ENCODE measurements around the gene STAT4. TPM values are rescaled to one million over a fixed set of nuclear protein-coding genes. Genes with fewer than 3 reads are reported as not detected.

Gene STAT4
- total RNA-seq, 2 experiments from 2014 or later, result 80.6 to 81.0 TPM

DNA sequence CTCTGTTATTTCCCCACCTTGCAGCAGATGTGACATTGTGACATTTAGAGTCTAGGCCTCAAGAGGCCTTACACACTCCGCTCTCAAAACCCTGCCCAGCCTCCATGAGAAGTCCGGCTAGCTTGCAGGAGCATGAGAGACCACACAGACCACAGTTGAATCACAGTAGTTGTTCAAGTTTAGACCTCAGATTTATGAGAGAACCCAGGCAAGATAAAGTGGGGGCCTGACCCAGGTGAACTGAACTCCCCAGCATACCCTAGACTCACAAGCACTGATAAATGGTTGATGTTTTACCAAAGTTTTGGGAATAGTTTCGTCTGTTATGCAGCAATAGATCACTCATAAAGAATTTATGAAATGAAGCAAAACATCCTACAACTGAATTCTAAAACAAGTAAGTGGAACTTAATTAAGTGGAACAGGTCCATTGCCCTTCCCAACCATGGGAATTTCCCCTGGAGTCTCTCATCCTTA is 132.1 kb downstream of the STAT4 start:
- Mint-ChIP-seq H3K4me1 (peaks cover 21% of the 10 kb centered on the region), H3K36me3 (peaks cover 18% of the 10 kb centered on the region), H3K4me3 (peak overlapping the region; percentile 65), H3K27me3 (no peaks in the 10 kb centered on the region), H3K9me3 (peaks cover 5% of the 10 kb centered on the region), H3K27ac (peak overlapping the region; percentile 88)
- no peak for DNase-seq

DNA sequence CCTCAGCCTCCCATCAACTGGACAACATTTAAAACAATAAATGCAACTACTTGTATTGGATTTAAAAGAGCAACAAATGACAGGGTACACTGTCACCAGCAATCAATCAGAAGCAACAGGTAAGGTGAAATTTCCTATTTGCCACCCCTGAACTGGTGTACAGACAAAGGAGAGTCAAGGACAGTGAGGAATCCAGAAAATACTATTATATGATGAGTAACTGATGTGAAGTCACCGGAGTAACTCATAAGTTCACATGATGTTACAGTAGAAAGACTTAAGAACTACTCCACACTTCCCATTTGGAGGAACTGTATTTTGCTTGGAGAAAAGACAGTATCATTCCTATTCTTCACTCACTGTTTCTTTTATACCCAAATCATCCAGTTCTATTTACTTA is 132.7 kb downstream of the STAT4 start:
- Mint-ChIP-seq H3K36me3 (peaks cover 18% of the 10 kb centered on the region), H3K9me3 (peaks cover 5% of the 10 kb centered on the region), H3K4me3 (no peak overlapping the region), H3K4me1 (peaks cover 21% of the 10 kb centered on the region), H3K27ac (peak overlapping the region; percentile 88), H3K27me3 (no peaks in the 10 kb centered on the region)
- no peak for DNase-seq

DNA sequence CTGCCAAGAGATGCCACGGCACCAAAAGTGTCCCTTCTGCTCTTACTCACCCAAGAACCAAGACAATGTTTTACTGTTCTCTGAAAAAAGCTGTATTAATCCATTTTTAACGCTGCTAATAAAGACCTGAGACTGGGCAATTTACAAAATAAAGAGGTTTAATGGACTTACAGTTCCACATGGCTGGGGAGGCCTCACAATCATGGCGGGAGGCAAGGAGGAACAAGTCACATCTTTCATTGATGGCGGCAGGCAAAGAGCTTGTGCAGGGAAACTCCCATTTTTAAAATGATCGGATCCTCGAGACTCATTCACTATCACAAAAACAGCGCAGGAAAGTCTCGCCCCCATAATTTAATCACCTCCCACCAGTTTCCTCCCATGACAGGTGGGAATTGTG is 135.0 kb downstream of the STAT4 start:
- no peak for DNase-seq
- Mint-ChIP-seq H3K27me3 (no peaks in the 10 kb centered on the region), H3K27ac (no peak overlapping the region), H3K4me1 (peaks cover 29% of the 10 kb centered on the region), H3K4me3 (peak overlapping the region; percentile 22), H3K36me3 (peaks cover 18% of the 10 kb centered on the region), H3K9me3 (peaks cover 5% of the 10 kb centered on the region)

DNA sequence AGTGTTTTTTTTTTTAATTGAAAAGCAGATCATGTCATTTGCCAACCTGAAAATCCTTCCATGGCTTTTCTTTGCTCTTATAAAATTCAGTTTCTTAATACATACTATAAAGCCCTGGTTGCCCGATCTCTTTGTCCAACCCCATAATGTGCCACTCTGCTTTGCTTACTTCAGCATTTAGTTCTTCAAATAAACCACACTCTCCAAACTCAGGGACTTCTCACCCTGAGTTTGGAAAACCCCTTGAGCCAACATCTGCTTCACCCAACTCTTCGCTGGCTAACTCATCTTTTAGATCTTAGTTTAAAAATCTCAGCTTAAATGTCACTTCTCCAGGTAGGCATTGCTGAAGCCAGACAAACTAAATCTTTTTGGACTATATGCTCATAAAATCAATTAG is 135.6 kb downstream of the STAT4 start:
- no peaks in the 10 kb centered on the region for H3K27me3 Mint-ChIP-seq
- H3K4me3 Mint-ChIP-seq, result no peak overlapping the region
- peaks cover 31% of the 10 kb centered on the region for H3K4me1 Mint-ChIP-seq
- peaks cover 20% of the 10 kb centered on the region for H3K36me3 Mint-ChIP-seq
- peaks cover 5% of the 10 kb centered on the region for H3K9me3 Mint-ChIP-seq
- no peak for DNase-seq
- no peak overlapping the region for H3K27ac Mint-ChIP-seq

DNA sequence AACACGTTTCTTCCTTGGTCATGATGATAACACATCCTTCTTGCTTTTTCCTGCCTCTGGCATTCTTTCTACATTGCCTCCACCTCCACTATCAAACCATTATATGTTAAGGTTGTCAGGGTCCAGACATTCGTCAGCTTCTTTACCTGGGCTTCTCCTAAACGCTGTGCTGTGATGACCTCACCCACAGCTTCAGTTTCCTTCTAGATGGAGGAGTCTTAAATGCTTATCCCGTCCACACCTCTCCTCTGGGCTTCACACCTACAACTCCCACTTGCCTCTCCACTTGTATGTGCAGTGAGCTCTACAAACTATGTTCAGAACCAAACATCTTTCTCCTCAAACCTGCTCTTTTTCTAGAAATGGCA is 136.2 kb downstream of the STAT4 start:
- no peak overlapping the region for H3K27ac Mint-ChIP-seq
- no peak overlapping the region for H3K4me3 Mint-ChIP-seq
- H3K4me1 Mint-ChIP-seq, result peaks cover 37% of the 10 kb centered on the region
- peaks cover 24% of the 10 kb centered on the region for H3K36me3 Mint-ChIP-seq
- no peak for DNase-seq
- H3K9me3 Mint-ChIP-seq, result peaks cover 5% of the 10 kb centered on the region
- H3K27me3 Mint-ChIP-seq, result no peaks in the 10 kb centered on the region

DNA sequence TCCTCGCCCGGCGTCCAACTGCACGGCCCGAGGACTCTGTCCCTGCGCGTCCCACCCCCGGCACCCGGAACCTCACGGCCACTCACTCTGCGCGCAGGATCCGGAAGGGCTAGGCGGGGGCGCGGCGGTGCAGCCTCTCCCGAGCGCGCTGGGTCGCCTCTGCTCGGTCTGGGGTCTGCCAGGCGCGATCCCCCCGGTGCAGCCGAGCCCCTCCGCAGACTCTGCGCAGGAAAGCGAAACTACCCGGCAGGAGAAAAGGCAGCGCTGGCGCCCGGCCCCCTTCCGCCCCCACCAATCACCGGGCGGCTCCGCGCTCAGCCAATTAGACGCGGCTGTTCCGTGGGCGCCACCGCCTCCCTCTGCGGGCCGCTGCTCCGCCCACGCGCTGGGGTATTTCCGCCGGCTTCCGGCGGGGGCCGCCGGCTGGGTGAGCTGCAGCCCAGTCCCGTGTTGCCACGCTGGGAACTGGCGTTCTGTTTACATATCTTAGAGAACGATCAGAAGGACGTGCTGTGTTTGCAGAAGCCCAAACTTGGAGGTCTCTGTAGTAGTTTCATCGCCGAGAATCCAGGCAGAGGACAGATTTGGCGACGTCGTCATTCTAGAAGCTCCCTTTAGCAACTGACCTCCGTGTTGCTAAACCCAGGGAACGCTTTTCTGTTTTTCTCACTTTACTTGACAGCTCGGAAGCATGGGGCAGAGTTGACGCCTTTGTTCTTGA is 136.7 kb downstream of the STAT4 start, which contains the start of gene STAT1:
Gene STAT1, minus strand, starts transcription at position 240 of the 721 bp plus-strand sequence. CDS start 4,168 bp downstream, outside the sequence.
- Mint-ChIP-seq H3K27me3 (no peaks in the 10 kb centered on the region), H3K36me3 (peaks cover 29% of the 10 kb centered on the region), H3K4me3 (no peak within 1 kb of the TSS), H3K4me1 (peaks cover 36% of the 10 kb centered on the region), H3K9me3 (peaks cover 5% of the 10 kb centered on the region), H3K27ac (no peak within 1 kb of the TSS)
- DNase-seq, result peak; percentile 99

DNA sequence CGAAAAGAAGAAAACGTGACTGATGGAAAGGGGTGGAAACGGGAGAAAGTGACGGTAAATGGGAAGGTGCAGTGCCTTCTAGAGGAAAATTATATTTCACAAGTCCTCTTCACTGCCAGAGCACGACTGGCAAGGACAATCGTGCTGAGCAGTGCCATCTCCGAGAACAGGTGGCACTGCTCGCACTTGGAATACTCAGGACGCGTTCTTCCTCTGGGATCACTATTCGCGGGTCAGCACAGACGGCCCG is 137.2 kb downstream of the STAT4 start:
- H3K27ac Mint-ChIP-seq, result no peak overlapping the region
- H3K4me1 Mint-ChIP-seq, result peaks cover 34% of the 10 kb centered on the region
- peaks cover 33% of the 10 kb centered on the region for H3K36me3 Mint-ChIP-seq
- no peak for DNase-seq
- H3K27me3 Mint-ChIP-seq, result no peaks in the 10 kb centered on the region
- H3K9me3 Mint-ChIP-seq, result peaks cover 5% of the 10 kb centered on the region
- no peak overlapping the region for H3K4me3 Mint-ChIP-seq

DNA sequence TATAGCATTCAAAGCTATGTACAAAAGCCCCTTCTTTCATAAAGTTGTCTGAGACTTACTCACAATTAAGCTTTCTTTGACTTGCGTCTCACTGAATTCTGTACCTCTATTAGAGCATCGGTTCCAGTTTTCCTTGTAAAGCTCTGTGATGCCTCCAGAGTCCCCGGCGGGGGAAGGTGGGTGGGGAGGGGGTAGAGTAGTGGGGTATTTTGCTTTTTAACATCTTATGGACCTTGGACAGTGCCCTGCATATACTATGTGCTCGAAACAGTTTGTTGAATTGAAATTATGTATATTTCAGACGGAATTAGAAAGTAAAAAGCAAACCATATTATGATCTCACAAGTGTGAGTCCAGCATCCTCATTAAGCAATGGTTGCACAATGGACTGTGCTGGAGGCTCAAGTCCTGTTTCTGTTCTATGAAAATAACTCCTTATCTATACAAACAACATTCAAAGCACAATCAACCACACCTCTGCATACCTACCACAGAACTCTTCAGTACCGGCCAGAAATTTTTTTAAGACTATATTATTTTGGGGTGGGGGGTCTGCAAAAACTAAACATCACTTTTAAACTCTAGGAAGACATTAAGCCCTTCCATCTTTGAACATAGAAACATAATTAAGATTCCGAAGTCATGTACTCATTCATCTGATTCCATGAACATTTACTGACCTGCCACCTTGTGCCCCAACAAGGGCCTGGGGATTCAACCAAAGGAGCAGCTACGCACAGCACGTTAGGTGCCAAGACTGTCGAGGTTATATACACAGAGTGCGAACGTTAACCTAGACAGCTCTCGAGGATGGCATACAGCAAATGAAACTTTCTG is 137.7 kb downstream of the STAT4 start:
- peaks cover 34% of the 10 kb centered on the region for H3K4me1 Mint-ChIP-seq
- H3K27me3 Mint-ChIP-seq, result no peaks in the 10 kb centered on the region

DNA sequence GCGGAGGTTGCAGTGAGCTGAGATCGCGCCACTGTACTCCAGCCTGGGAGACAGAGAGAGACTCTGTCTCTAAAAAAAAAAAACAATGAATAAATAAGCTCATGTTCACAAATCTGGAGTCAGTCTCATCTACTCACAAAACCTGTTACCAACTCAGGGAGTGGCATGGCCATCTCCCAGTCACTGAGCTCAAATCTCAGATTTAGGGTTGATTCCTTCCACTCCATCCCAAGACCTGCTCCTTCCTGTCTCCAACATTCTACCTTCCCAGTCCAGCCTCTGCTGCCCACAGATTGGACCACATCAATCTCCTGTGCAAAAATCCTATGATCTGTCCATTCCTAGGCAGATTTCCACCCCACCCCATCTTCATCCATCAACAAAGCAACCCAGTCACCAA is 138.4 kb downstream of the STAT4 start:
- peaks cover 45% of the 10 kb centered on the region for H3K36me3 Mint-ChIP-seq
- H3K4me1 Mint-ChIP-seq, result peaks cover 35% of the 10 kb centered on the region
- no peaks in the 10 kb centered on the region for H3K27me3 Mint-ChIP-seq
- H3K27ac Mint-ChIP-seq, result no peak overlapping the region
- H3K4me3 Mint-ChIP-seq, result no peak overlapping the region
- peaks cover 5% of the 10 kb centered on the region for H3K9me3 Mint-ChIP-seq
- no peak for DNase-seq

More for the DNA sequence above, 137.7 kb downstream of the STAT4 start:
- Mint-ChIP-seq H3K36me3 (peaks cover 38% of the 10 kb centered on the region), H3K27ac (no peak overlapping the region), H3K9me3 (peaks cover 5% of the 10 kb centered on the region), H3K4me3 (no peak overlapping the region)
- DNase-seq, result no peak

DNA sequence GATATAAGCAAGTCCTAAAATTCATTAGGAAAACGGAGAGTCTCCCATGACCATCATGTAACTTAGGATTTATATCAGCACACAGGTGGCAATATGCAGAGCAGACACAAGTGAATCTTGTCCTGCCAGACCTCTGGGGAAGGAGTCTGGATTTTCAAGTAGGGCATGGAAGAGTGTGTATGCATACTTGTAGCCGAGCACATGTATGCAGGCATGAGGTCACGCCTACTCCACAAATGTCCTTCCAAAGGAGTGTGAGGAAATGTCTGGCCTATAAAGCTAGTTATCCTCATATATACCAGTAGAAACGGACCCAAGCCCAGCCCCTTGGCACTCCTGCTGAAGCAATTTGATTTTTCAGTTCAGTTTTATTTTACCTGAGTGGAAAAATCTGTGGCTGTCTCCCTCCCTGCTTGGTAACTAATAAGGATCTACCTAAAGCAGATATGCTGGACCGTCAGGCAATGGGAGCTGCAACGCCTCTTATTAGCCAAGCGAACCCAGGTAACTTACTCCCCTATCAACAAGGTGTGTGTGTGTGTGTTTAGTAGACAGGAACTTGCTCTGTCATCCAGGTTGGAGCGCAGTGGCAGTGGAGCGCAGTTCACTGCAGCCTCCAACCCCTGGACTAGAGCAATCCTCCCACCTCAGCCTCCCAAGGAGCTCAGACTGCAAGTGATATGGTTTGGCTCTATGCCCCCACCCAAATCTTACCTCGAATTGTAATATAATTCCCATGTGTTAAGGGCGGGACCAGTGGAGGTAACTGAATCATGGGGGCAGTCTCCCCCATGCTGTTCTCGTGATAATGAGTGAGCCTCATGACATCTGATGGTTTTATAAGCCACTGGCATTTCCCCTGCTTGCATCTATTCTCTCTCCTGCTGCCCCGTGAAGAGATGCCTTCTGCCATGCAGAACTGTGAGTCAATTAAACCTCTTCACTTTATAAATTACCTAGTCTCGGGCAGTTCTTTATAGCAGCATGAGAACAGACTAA is 139.6 kb downstream of the STAT4 start:
- Mint-ChIP-seq H3K36me3 (peaks cover 52% of the 10 kb centered on the region), H3K4me3 (no peak overlapping the region), H3K27ac (no peak overlapping the region), H3K4me1 (peaks cover 40% of the 10 kb centered on the region), H3K9me3 (peaks cover 6% of the 10 kb centered on the region), H3K27me3 (no peaks in the 10 kb centered on the region)
- DNase-seq, result no peak

DNA sequence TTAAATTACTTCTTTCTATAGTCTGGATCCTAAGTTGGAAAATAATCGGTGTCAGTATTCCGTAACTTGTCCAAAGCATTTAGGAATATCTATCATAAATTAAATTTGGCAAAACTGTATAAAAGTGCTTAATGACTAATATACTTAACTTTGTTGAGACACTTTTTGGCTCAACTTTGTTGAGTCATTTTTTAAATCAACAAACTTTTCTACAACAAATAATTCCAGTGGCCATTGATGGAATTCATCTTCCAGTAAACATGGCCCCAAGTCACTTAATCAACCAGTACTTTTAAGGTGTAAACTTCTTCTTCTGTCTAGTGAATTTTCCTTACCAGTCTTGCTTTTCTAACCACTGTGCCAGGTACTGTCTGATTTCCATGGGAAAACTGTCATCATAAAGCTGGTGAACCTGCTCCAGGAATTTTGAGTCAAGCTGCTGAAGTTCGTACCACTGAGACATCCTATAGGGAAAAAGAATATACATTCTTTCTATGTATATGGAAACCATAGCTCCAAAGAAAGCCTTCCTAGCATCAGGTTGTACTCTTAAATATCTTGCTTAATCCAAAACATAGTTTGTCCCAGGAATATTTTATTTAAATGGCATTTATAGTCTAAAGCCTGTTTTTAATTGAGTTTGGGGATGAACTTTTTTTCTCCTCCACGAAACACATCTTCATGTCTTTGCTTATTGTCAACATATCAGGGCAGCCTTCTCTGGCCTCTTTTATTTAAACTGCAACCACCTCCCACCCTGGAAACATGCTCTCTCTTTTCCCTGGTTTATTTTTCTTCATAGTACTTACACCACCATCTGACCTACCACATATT is 141.0 kb downstream of the STAT4 start:
- H3K9me3 Mint-ChIP-seq, result peaks cover 10% of the 10 kb centered on the region
- peak overlapping the region; percentile 62 for H3K27ac Mint-ChIP-seq
- H3K36me3 Mint-ChIP-seq, result peaks cover 55% of the 10 kb centered on the region
- H3K4me3 Mint-ChIP-seq, result peak overlapping the region; percentile 70
- H3K27me3 Mint-ChIP-seq, result no peaks in the 10 kb centered on the region
- peaks cover 44% of the 10 kb centered on the region for H3K4me1 Mint-ChIP-seq
- no peak for DNase-seq

DNA sequence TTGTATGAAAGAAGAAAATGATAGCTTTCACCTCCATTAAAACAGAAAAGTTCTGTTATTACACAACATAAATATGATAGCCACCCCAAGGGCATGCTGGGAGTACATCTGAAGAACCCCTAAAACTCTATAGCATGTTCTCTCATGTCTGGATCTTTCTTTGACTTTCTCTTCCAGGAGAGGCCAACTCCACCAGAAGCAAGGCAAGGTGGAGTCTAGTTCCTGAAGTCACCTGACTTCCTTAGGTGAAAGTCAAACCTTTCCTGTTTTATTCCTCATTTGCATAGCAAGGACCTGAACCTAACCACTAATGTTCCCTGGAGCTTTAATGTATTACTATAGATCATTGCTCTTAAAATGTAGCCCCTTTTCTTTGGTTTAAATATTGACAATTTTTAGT is 142.5 kb downstream of the STAT4 start:
- no peak for DNase-seq
- Mint-ChIP-seq H3K27me3 (no peaks in the 10 kb centered on the region), H3K36me3 (peaks cover 70% of the 10 kb centered on the region), H3K9me3 (peaks cover 21% of the 10 kb centered on the region), H3K4me1 (peaks cover 46% of the 10 kb centered on the region), H3K4me3 (peak overlapping the region; percentile 20), H3K27ac (peak overlapping the region; percentile 72)

DNA sequence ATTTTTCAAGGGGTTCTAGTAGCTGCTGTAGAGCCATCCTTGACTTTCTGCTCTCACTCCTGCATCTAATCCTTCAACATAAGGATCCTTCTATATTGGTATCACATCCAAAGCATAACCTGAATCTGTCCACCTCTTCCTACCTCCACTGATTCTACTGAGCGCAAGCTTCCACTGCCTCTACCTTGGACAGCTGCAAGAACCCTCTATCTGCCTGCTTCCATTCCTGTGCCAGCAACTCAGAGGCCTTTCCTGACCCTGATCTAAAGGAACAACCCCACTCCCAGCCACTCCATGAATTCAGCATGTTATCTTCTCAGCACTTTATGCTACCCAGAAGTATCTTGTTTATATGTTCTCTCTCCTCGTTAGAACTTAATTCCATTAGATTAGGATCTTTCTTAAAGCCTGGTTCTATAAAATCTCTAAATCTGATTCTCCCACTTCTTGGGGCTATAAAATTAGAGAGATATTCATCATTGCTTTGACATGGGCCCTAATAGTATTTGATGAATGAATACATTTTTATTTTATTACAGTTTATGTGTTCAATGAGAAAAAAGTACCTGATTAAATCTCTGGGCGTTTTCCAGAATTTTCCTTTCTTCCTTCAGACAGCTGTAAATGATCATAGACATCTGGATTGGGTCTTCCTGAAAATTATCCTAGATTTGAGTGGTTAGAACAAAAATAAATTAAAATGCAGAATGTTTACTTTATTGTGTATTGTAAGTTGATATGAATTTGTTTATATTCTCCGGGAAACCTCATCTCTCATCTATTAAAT is 143.6 kb downstream of the STAT4 start:
- Mint-ChIP-seq H3K36me3 (peaks cover 80% of the 10 kb centered on the region), H3K4me3 (peak overlapping the region; percentile 37), H3K27me3 (no peaks in the 10 kb centered on the region), H3K4me1 (peaks cover 56% of the 10 kb centered on the region), H3K9me3 (peaks cover 21% of the 10 kb centered on the region), H3K27ac (peak overlapping the region; percentile 57)
- DNase-seq, result no peak
